HL-60 (cell line): ENCODE results near the gene SMG5.

Experiments
- CTCF ChIP-seq: IDR thresholded peaks from one replicate; pipeline ENCODE4 v1.5.1; 2011; ENCODE audit warnings: low read length, control low read depth, inconsistent platforms; ENCODE audit not compliant: insufficient read depth
- GABPA ChIP-seq: IDR thresholded peaks from 2 replicates; pipeline ENCODE4 v1.6.1; 2012; ENCODE audit warnings: low read depth
- POLR2AphosphoS5 ChIP-seq: IDR thresholded peaks from 2 replicates; pipeline ENCODE4 v1.6.1; 2012; ENCODE audit warnings: low read depth
- TF ChIP-seq, protein P1 (sequence below): IDR thresholded peaks from 2 replicates; pipeline ENCODE4 v1.6.1; 2012; ENCODE audit warnings: low read depth; ENCODE audit not compliant: insufficient replicate concordance

GRCh38 chr1:156242738-156243137, 39.9 kb downstream of the SMG5 start:
- TF ChIP-seq POLR2AphosphoS5 = no peak
- TF ChIP-seq, protein P1, sequence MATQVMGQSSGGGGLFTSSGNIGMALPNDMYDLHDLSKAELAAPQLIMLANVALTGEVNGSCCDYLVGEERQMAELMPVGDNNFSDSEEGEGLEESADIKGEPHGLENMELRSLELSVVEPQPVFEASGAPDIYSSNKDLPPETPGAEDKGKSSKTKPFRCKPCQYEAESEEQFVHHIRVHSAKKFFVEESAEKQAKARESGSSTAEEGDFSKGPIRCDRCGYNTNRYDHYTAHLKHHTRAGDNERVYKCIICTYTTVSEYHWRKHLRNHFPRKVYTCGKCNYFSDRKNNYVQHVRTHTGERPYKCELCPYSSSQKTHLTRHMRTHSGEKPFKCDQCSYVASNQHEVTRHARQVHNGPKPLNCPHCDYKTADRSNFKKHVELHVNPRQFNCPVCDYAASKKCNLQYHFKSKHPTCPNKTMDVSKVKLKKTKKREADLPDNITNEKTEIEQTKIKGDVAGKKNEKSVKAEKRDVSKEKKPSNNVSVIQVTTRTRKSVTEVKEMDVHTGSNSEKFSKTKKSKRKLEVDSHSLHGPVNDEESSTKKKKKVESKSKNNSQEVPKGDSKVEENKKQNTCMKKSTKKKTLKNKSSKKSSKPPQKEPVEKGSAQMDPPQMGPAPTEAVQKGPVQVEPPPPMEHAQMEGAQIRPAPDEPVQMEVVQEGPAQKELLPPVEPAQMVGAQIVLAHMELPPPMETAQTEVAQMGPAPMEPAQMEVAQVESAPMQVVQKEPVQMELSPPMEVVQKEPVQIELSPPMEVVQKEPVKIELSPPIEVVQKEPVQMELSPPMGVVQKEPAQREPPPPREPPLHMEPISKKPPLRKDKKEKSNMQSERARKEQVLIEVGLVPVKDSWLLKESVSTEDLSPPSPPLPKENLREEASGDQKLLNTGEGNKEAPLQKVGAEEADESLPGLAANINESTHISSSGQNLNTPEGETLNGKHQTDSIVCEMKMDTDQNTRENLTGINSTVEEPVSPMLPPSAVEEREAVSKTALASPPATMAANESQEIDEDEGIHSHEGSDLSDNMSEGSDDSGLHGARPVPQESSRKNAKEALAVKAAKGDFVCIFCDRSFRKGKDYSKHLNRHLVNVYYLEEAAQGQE = no peak
- no peak for TF ChIP-seq CTCF
- TF ChIP-seq GABPA = no peak
